ENCODE data around the gene CD22.

Gene CD22

GRCh38 chr19:35299523-35300338 lies 29.3 kb upstream of the CD22 start:
- ChIA-PET CTCF (no interaction called here), POLR2A (no interaction called here)
- no peak for TF ChIP-seq CTCF (IDR thresholded peaks at IDR 0.05; ENCODE audit: control extremely low read depth, extremely low read depth, low read depth, missing control alignments)
- DNase-seq (ENCODE audit: extremely low spot score) = no peak

- POLR2A ChIA-PET = no interaction called here
- TF ChIP-seq CTCF (IDR thresholded peaks at IDR 0.05; ENCODE audit: control extremely low read depth, extremely low read depth, low read depth, missing control alignments) = no peak
- no peak for DNase-seq (ENCODE audit: extremely low spot score)
- CTCF ChIA-PET = no interaction called here
Measured at GRCh38 chr19:35300339-35300649, 28.7 kb upstream of the CD22 start.

GRCh38 chr19:35301961-35302360 lies 27.0 kb upstream of the CD22 start:
- POLR2A ChIA-PET = interaction anchor here (0.5 kb wide), 1 partner anchor 162 kb away, joined by 8 read pairs; no protein-coding TSS in a partner anchor
- DNase-seq (ENCODE audit: extremely low spot score) = no peak
- CTCF ChIA-PET = interaction anchor here (1.2 to 2.0 kb wide), 2 partner anchors 12 to 161 kb away, joined by 3 to 6 read pairs; no protein-coding TSS in a partner anchor
- TF ChIP-seq CTCF (IDR thresholded peaks at IDR 0.05; ENCODE audit: control extremely low read depth, extremely low read depth, low read depth, missing control alignments) = no peak

GRCh38 chr19:35302446-35302845 lies 26.5 kb upstream of the CD22 start:
- no peak for DNase-seq (ENCODE audit: extremely low spot score)
- POLR2A ChIA-PET = interaction anchor here (0.5 to 0.6 kb wide), 2 partner anchors 162 to 293 kb away, joined by 3 to 8 read pairs; no protein-coding TSS in a partner anchor
- CTCF ChIA-PET = interaction anchor here (1.2 to 2.0 kb wide), 2 partner anchors 12 to 161 kb away, joined by 3 to 6 read pairs; no protein-coding TSS in a partner anchor
- TF ChIP-seq CTCF (IDR thresholded peaks at IDR 0.05; ENCODE audit: control extremely low read depth, extremely low read depth, low read depth, missing control alignments) = no peak

GRCh38 chr19:35303357-35303915 lies 25.6 kb upstream of the CD22 start:
- TF ChIP-seq CTCF (IDR thresholded peaks at IDR 0.05; ENCODE audit: control extremely low read depth, extremely low read depth, low read depth, missing control alignments) = no peak
- ChIA-PET CTCF (interaction anchor here (2.0 kb wide), 1 partner anchor 11 kb away, joined by 6 read pairs; no protein-coding TSS in a partner anchor), POLR2A (no interaction called here)
- DNase-seq (ENCODE audit: extremely low spot score) = no peak

- no peak for TF ChIP-seq CTCF (IDR thresholded peaks at IDR 0.05; ENCODE audit: control extremely low read depth, extremely low read depth, low read depth, missing control alignments)
- POLR2A ChIA-PET = no interaction called here
- no peak for DNase-seq (ENCODE audit: extremely low spot score)
- CTCF ChIA-PET = interaction anchor here (1.6 to 2.0 kb wide), 3 partner anchors 8 to 21 kb away, joined by 3 to 6 read pairs (median 4); no protein-coding TSS in a partner anchor
Measured at GRCh38 chr19:35304036-35304435, 25.0 kb upstream of the CD22 start.
